ENCODE data around the gene BCL11B.

BCL11B gene

DNA sequence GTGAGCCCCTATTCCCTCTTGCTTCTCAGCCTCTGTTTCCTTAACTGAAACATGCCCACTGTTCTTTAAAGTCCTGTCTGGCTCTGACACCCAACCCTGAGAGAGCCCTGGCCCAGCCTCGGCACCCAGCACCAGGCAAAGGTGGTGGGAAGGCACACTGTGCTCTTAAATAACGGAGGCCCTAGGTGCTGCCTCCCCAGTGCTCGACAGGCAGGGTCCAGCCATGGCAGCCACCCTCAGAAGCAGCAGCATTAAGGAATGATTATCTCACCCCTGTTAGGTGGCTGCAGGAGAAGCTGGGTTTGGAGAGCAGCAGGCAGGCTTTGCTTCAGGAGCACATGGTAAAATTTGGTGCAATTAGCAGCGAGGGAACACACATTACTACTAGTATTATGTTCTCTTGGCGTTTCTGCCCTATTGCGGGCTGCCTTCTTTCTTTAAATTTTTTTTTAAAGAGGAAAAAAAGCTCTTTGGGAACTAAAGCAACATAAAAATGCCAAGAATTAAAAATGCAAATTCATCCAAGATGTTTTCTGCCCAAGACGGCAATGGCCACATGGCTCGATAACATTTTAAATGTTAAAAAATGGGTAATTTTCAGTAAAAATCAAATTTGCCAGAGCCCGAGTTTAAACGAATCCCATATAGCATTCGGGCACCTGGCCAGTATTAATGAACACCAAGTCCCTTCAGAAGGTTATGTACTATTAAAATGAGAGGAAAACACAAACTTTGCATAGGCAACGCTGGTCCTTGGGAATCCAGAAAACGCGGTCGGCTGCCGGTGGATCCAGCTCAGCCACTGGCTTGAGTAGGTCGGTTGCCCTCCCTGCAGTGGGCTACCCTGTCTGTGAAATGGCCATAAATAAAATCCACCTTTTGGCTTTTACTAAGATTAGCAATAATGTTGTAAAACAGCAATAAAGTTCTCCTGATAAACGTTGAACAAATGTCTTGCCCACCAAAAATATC is 152.2 kb downstream of the BCL11B start:
- no peak for DNase-seq (ENCODE audit: low read depth)

All from ELR (cell line).